NCI-H128 (cell line): ENCODE results near the gene NIM1K.
A peak's percentile ranks its signal among the peaks of the same experiment; 100 is the strongest.
"Not testable (repeated sequence)": the region's sequence is repeated elsewhere in the genome, so short reads cannot be mapped to it uniquely, and the experiment has no call there.

Experiments
- DNase-seq: peaks from one replicate; lab custom pipeline; 2025; ENCODE audit not compliant: unreplicated experiment; lab: John Stamatoyannopoulos, UW

NIM1K gene

DNA sequence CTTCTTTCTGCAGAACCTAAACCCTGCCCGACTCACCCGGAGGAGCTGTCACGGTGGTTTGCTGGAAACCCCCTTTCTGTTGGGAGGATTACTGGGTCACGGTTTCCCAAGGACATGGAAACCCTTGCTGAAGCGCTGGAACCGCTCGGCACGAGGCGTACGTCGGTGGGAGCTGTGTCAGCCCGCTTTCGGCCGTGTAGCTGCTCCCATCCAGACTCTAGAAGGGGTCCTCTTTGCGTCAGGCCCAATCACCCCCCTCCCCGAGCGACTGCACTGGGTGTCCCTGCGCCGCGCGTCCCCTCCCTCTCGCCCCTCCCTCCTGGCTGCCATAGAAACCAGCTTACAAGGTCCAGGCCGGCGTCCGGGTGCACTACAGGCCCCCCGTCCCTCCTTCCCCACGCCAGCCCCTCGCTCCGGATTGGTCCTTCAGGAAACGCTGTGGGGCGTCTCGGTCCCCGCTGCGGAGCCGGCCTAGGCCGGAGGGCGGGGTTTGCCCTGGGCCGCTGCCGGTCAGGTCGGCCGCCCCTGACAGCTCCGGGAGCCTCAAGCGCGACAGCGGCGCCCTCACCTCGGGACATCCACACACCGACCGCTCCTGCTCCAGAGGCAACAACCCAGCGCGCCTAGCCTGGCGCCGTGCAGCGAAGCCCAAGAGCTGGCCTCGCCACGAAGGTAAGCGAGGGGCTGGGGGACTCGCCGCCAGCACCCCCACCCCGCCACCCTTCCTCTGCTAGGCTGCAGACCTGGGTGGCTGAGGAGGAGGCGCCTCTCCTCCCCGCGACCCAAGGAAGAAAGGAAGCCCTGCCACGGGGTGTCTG is at the start of gene NIM1K:
NIM1K (plus strand) TSS at position 486 of the 818 bp plus-strand sequence. CDS start 53,551 bp downstream, outside the sequence.
- peak; percentile 42 for DNase-seq

- no peak for DNase-seq
Observed at GRCh38 chr5:43145071-43145470, 47.0 kb upstream of the NIM1K start.

- DNase-seq = no peak
Observed at GRCh38 chr5:43146958-43147357, 45.1 kb upstream of the NIM1K start.

- DNase-seq = no peak
Observed at GRCh38 chr5:43148417-43148816, 43.6 kb upstream of the NIM1K start.

DNA sequence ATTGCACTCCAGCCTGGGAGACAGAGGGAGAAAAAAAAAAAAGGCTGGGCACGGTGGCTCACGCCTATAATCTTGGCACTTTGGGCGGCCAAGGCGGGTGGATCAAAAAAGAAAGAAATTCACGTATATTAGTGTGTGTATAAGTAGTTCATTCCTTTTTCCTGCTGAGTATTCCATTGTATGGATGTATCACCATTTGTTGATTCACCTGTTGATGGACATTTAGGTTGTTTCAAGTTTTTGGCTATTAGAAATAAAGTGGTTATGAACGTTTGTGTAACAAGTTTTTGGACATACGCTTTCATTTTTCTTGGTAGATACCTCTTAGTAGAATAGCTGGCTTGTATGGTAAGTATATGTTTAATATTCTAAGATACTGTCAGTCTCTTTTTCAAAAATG is 42.8 kb upstream of the NIM1K start:
- no peak for DNase-seq

DNA sequence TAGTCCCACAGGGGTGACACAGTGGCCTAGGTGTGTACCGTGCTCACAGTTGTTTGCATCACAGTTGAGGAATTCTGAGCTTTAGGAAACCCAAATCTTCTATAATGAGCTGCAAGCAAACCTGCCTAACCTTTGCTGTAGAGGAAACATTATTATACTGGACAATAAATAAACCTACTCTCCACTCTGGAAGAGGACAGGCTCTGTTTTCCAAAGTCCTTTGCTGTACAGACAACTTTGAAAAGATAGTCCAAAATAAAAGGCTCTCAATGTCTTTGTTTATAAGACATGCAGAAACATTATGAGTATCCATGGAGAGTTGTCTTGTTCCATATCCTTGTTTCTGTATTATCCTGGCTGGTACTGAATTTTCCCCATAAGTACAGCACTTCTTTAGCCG is 42.0 kb upstream of the NIM1K start:
- no peak for DNase-seq

GRCh38 chr5:43150748-43151147 is 41.3 kb upstream of the NIM1K start:
- DNase-seq = no peak

DNA sequence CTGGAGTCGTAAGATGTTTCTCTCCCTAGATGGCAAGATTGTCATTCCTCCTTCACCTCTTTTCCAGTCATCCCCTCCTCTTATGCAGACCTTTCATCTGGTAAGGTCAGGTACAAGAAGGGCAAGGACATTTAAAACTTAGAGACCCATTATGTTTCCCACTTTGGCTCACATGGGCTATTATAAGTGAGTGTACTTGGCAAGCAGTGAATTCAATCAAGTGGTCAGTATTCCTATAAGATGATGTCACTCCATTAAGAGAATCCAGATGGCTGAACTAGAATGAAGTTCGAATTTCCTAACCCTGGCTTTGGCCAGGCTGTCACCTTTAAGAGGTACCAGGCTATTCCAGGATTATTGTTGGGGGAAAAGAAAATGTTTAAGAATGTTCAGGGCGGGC is 39.1 kb upstream of the NIM1K start:
- DNase-seq = no peak

DNA sequence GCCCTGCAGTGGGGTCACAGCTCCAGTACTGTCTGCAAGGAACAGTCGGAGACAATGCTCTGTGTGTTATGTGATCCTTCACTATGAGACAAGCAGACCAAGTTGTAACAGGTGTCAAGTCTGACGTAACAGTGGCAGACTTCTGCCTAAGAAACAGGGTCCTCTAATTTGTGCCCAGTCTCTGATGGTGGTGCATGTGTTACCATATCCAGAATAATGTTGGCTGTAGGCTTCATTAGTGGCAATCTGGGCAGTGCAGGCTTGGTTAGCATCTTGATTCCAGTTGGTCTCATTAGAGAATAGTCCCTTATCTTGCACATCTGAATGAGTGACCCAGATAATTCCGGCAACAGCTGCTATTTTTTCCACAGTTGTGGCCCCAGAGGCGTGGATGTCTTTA is 37.6 kb upstream of the NIM1K start:
- DNase-seq = no peak

DNA sequence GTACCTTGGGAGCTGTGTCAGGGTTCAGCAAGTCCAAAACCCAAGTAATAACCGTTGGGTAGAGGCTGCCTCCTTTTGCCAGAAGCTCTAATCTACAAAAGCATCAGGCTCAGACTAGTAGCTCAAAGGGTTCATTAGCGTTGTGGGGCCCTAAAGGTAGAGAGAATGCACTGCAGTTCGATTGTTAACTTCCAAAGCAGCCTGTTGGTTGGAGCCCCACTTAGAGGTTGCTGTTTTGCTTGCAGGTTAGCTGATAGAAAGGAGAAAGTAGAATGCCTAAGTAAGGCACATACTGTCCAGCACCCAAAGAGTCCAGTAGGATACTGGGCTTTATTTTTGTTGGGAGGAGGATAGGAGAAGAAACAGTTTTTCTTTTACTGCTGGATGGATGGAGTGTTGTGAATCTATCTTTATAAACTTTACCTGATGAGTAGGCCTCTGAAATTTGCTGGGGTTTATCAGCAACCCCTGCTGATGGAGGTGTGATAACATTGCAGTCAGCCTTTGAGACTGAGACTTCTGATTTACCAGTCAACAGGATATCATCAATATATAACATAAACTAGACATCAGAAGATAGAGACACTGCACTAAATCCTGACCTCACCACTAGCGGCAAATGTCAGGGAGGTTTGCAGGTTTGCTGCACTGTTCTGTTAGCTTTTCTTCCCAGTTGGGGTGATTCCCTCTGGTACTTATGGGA is 36.5 kb upstream of the NIM1K start:
- no peak for DNase-seq

- DNase-seq = no peak
Observed at GRCh38 chr5:43156388-43156787, 35.6 kb upstream of the NIM1K start.

GRCh38 chr5:43157068-43157467 is 35.0 kb upstream of the NIM1K start:
- no peak for DNase-seq

GRCh38 chr5:43161244-43161643 is 30.8 kb upstream of the NIM1K start:
- DNase-seq = no peak

GRCh38 chr5:43164801-43165200 is 27.2 kb upstream of the NIM1K start:
- not testable (repeated sequence) for DNase-seq

GRCh38 chr5:43165323-43165722 is 26.7 kb upstream of the NIM1K start:
- DNase-seq = no peak

DNA sequence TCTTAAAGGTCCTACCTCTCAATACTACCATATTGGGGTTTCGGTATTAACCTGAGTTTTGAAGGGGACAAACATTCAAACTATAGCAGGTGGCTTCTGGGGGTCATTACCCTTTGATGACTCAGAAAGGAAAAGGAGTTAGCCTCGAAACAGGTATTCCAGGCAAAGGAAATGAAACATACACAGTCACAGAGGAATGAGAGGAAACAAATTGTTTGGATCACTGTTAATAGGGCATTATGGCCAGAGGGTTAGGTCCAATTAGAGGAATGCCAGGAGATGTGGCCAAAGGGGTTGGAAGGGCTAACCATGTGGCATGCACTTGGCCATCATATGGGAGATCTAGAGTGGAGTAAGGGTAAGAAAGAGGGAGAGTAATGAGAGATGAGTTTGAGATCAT is 23.9 kb upstream of the NIM1K start:
- DNase-seq = no peak

- DNase-seq = no peak
Observed at GRCh38 chr5:43171451-43171850, 20.6 kb upstream of the NIM1K start.

DNA sequence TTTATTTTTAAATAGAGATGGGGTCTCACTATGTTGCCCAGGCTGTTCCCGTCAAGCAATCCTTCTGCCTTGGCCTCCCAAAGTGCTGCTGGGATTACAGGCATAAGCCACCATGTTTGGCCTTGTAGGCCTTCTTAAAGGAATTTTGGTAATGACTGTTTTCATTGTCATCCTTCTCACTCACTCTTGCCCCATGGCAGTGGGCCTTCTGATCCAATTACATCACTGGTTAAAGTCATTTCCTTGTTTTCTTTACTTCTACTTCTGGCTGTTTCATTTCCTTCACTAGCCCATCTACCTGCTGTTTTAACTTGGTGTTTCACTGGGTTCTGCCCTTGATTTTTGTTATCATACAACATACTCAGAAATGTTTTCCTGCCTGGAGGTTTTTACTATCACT is 20.1 kb upstream of the NIM1K start:
- no peak for DNase-seq

DNA sequence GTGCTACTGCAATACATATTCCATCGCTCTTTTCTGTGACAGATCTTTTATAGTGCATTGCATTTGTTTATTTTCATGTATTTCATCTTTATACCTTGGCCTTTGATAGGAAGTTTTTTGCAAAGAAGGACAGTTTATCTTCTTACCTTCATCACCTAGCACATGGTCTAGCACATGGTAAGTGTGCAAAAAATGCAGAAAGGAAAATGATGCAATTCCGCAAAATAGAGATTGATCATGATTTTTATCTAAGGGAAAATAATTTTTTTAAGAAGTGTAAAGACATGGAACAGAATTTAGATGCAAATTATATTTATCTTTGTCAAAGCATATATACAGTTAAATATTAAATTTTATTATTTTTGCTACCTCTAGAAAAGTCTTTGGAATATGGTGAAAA is 19.2 kb upstream of the NIM1K start:
- DNase-seq = no peak

DNA sequence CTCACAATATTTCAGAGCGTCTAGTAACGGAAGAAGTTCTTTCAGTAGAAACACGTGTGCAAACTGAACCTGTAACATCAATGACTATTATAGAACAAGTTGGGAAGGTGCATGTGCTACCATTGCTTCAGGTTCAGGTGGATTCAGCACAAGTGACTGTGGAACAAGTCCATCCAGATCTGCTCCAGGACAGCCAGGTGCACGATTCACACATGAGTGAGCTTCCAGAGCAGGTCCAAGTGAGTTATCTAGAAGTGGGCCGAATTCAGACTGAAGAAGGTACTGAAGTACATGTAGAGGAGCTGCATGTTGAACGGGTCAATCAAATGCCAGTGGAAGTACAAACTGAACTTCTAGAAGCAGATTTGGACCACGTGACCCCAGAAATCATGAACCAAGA is 17.4 kb upstream of the NIM1K start:
- DNase-seq = no peak

GRCh38 chr5:43179836-43180235 is 12.2 kb upstream of the NIM1K start:
- DNase-seq = no peak

DNA sequence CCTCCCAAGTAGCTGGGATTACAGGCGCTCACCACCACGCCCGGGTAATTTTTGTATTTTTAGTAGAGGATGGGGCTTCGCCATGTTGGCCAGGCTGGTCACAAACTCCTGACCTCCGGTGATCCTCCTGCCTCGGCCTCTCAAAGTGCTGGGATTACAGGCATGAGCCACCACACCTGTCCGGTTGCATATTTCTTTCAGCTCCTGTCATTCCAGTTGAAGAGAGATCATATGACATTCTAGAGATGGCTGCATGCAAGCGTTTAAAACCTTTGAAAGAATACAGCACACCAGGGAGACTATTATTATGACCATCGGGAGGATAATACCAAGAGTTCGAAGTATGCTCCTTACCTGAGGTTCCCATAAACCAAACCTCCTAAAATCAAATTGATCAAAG is 9.6 kb upstream of the NIM1K start:
- DNase-seq = no peak

GRCh38 chr5:43183101-43183500 is 8.9 kb upstream of the NIM1K start:
- not testable (repeated sequence) for DNase-seq
